GM19025 (cell line): ENCODE data around the gene VAPA.
"Not testable (repeated sequence)": the region's sequence is repeated elsewhere in the genome, so short reads cannot be mapped to it uniquely, and the experiment has no call there.

Source experiments
- ATAC-seq: cut with Tn5 transposase; IDR thresholded peaks from one replicate; pipeline ENCODE4 v1.9.1; 2021; ENCODE audit warnings: mild to moderate bottlenecking, low read depth, moderate library complexity; ENCODE audit not compliant: unreplicated experiment

VAPA gene

GRCh38 chr18:9885170-9886004 is 28.4 kb upstream of the VAPA start, which contains the start of gene TXNDC2:
Gene TXNDC2 (plus strand): TSS chr18:9885973. CDS start chr18:9886681, 708 bp downstream.
- no peak for ATAC-seq

- no peak for ATAC-seq
Observed at GRCh38 chr18:9886005-9886348, 27.8 kb upstream of the VAPA start.

- no peak for ATAC-seq
Observed at GRCh38 chr18:9887992-9888391, 25.8 kb upstream of the VAPA start.

GRCh38 chr18:9890196-9890595 is 23.6 kb upstream of the VAPA start:
- no peak for ATAC-seq

- no peak for ATAC-seq
Observed at GRCh38 chr18:9890957-9891356, 22.9 kb upstream of the VAPA start.

GRCh38 chr18:9891515-9891914 is 22.3 kb upstream of the VAPA start:
- ATAC-seq, result not testable (repeated sequence)

- ATAC-seq, result no peak
Observed at GRCh38 chr18:9894454-9895068, 19.3 kb upstream of the VAPA start.

- ATAC-seq, result no peak
Observed at GRCh38 chr18:9897129-9897528, 16.7 kb upstream of the VAPA start.

GRCh38 chr18:9897787-9898291 is 16.0 kb upstream of the VAPA start:
- ATAC-seq, result not testable (repeated sequence)

- no peak for ATAC-seq
Observed at GRCh38 chr18:9898792-9899549, 14.8 kb upstream of the VAPA start.

GRCh38 chr18:9899550-9899930 is 14.3 kb upstream of the VAPA start:
- ATAC-seq, result not testable (repeated sequence)

GRCh38 chr18:9900699-9901098 is 13.1 kb upstream of the VAPA start:
- no peak for ATAC-seq

GRCh38 chr18:9901377-9901776 is 12.4 kb upstream of the VAPA start:
- no peak for ATAC-seq

GRCh38 chr18:9902264-9902663 is 11.6 kb upstream of the VAPA start:
- ATAC-seq, result not testable (repeated sequence)

GRCh38 chr18:9902832-9903231 is 11.0 kb upstream of the VAPA start:
- no peak for ATAC-seq

- no peak for ATAC-seq
Observed at GRCh38 chr18:9905401-9905922, 8.4 kb upstream of the VAPA start.

- no peak for ATAC-seq
Observed at GRCh38 chr18:9906481-9906880, 7.3 kb upstream of the VAPA start.

GRCh38 chr18:9907867-9908266 is 5.9 kb upstream of the VAPA start:
- ATAC-seq, result no peak

- ATAC-seq, result no peak
Observed at GRCh38 chr18:9910071-9910470, 3.7 kb upstream of the VAPA start.

- ATAC-seq, result no peak
Observed at GRCh38 chr18:9910661-9911060, 3.2 kb upstream of the VAPA start.

- ATAC-seq, result no peak
Observed at GRCh38 chr18:9911226-9911625, 2.6 kb upstream of the VAPA start.
